HS-27A (cell line): Measurements from ENCODE around the gene SNTB2.
"Not testable (repeated sequence)": the region's sequence is repeated elsewhere in the genome, so short reads cannot be mapped to it uniquely, and the experiment has no call there.

Source experiments
- DNase-seq: peaks from one replicate; pipeline ENCODE4 v3.0.0-alpha.2; 2012; ENCODE audit warnings: low read depth, missing footprints

SNTB2 gene

DNA sequence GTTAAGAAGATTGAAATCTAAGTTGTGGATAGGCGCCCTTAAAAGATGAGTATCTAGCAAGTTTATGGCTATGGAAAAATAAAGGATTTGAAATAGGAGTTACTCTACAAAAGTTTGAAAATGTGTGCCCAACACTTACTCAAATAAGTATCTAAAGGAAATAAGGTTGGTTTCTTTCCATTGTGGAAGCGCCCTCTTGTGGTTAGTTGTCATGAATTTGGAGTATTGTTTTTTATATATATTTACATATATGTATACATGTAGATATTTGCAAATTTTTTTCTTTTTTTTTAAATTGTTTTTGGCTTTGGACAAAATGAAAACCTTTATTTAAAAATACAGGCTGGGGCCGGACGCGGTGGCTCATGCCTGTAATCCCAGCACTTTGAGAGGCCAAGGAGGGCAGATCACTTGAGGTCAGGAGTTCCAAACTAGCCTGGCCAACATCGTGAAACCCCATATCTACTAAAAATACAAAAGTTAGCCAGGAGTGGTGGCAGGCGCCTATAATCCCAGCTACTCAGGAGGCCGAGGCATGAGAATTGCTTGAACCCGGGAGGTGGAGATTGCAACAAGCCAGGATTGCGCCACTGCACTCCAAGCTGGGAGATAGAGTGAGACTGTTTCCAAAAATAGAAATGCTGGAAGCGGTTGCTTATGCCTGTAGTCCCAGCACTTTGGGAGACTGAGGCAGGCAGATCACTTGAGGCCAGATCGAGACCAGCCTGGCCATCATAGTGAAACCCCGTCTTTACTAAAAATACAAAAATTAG lies 100.2 kb downstream of the SNTB2 start:
- DNase-seq = peak; percentile 48

- DNase-seq = not testable (repeated sequence)
These were observed 104.7 kb downstream of the SNTB2 start for GRCh38 chr16:69291657-69292056.

DNA sequence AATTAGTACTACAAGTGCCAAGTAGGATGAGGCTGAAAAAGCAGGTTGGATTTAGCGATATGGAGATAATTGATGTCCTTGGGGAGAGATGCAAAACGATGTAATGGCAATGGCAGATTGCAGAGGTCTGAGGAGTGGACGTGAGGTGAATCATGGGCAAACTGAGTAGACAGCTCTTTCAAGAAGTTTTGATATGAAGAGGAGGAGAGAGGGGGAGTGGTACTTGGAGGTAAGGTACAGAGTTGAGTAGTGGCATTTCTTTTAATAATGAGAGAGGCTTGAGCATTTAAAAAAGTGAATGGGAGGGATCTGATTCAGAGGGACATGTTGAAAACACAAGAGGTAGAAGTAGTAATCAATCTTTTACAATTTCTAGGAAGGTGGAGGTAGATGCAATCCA lies 106.4 kb downstream of the SNTB2 start:
- no peak for DNase-seq

DNA sequence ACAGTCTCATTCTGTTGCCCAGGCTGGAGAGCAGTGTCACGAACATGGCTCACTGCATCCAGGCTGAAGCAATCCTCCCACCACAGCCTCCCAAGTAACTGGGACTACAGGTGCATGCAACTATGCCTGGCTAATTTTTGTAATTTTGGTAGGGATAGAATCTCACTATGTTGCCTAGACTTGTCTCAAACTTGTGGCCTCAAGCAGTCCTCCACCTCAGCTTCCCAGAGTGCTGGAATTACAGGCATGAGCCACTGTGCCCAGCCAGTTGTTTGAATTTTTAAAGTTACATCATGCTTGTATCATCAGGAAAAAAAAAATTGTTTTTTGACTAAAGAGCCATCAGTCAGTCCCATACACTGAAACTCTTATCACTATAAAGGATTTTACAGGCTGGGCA lies 107.1 kb downstream of the SNTB2 start:
- DNase-seq = no peak

DNA sequence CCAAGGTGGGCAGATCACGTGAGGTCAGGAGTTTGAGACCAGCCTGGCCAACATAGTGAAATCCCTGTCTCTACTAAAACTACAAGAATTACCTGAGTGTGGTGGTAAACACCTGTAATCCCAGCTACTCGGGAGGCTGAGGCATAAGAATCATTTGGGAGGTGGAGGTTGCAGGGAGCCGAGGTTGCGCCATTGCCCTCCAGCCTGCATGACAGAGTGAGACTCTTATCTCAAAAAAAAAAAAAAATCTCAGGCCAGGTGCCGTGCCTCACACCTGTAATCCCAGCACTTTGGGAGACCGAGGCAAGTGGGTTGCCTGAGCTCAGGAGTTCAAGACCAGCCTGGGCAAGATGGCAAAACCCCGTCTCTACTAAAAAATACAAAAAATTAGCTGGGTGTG lies 109.8 kb downstream of the SNTB2 start:
- DNase-seq = not testable (repeated sequence)

DNA sequence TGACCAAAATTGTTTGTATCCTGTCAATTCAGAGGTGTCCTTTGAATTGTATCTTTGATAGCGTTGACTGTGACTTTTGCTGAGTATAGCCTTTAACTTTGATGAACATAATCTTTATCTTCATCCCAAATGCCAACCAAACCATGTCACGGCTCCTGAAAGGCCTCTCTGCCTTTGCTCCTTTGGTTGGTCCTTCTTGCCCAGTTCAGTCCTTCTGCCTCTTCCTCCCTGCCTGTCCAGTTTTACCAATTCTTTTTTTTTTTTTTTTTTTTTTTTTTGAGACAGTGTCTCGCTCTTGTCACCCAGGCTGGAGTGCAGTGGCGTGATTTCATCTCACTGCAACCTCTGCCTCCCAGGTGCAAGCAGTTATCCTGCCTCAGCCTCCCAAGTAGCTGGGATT lies 111.3 kb downstream of the SNTB2 start:
- no peak for DNase-seq

DNA sequence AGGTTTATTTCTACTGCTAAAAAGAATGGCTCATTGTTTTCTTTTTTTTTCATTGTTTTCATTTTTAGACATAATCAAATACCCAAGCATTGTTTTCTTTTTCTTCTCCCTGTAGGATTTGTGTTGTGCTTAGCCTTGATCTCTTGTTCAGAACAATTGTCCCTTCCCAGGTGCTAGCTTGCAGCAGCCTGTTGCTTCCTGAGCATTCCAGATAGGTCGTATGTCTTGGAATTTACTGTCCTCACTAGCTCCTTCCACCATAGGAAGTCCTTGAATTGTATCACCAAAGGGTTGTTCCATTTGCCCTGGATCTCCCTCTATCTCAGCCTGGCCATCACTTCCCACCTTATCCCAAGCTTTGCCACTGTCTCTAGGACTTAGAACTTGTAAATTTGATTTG lies 114.2 kb downstream of the SNTB2 start:
- no peak for DNase-seq

DNA sequence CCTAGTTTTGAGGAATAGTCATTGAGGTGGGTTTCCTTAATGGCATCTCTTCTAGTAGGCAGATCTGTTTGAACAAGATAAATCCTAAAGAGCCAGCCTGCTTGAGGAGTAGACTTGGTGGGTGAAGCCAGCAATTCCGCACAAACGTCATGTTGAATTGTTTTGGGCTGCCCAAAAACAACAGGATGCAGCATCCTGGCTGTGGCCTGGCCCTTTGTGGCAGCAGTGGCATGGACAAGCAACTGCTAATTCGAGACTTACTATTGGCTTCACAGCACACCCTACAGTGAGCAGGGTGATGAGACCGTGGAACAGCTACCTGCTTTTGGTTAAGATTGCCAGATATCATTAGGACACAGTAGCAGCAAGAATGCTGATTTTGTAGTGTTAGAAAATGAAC lies 114.9 kb downstream of the SNTB2 start:
- DNase-seq = no peak

DNA sequence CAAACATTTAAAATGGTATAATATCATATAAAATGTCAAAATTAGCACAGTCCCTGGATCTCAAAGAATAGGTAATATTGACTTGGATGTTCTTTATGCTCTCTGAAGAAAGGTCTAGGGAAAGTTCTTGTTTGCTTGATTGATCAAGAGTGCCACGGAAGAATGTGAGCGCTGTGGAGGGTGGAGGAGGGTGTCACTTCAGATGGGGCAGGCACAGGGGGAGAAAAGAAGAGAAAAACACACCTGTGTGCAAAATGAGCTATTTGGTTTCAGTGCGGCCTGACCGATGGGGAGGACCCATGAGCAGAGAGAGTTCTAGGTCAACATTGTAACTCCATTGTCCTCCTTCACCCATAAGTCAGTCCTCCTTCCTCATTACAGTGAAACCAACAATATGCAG lies 115.3 kb downstream of the SNTB2 start:
- no peak for DNase-seq

- DNase-seq = no peak
These were observed 119.1 kb downstream of the SNTB2 start for GRCh38 chr16:69306031-69306430.

GRCh38 chr16:69307091-69307490 lies 120.1 kb downstream of the SNTB2 start:
- DNase-seq = no peak

DNA sequence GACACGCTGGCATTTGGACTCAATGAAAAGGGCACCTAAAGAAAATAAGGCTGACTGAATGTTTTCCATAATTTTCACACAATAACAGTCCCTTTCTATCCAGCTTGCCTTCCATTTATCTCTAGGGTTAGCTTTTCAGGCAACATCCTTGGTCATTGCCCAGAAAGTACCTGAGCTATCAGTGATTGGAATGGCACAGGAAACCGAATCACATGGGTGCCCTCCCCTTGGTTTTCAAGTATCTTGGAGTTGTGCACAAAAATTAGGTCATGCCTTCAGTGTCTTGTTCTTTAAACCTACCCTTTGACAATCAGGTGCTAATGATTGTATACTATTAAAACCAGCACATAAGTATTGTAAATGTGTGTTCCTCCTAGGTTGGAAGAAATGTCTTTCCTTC lies 120.9 kb downstream of the SNTB2 start:
- DNase-seq = no peak

DNA sequence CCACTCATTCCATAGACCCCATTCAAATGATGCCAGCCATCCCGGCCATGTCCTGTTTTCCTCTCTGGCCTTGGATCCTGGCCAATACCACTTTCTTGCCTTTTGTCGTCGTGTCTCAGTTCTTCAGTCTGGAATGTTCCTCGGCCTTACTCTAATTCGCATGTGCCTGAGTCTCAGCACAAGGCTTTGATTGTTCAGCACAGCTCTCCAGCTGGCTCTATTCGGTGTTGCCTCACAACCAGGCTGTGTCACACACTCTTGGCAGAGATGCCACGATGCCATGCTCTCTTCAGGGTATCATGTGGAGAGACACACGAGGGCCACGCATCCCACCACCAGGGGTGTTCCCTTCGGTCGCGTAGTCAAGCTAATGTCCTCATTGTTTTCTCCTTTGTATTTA lies 122.4 kb downstream of the SNTB2 start:
- no peak for DNase-seq

GRCh38 chr16:69310653-69311532 lies 123.9 kb downstream of the SNTB2 start, which contains the start of gene VPS4A:
Gene VPS4A (plus strand): TSS chr16:69311350. CDS start chr16:69311512, 162 bp downstream.
- DNase-seq = peak; percentile 90

DNA sequence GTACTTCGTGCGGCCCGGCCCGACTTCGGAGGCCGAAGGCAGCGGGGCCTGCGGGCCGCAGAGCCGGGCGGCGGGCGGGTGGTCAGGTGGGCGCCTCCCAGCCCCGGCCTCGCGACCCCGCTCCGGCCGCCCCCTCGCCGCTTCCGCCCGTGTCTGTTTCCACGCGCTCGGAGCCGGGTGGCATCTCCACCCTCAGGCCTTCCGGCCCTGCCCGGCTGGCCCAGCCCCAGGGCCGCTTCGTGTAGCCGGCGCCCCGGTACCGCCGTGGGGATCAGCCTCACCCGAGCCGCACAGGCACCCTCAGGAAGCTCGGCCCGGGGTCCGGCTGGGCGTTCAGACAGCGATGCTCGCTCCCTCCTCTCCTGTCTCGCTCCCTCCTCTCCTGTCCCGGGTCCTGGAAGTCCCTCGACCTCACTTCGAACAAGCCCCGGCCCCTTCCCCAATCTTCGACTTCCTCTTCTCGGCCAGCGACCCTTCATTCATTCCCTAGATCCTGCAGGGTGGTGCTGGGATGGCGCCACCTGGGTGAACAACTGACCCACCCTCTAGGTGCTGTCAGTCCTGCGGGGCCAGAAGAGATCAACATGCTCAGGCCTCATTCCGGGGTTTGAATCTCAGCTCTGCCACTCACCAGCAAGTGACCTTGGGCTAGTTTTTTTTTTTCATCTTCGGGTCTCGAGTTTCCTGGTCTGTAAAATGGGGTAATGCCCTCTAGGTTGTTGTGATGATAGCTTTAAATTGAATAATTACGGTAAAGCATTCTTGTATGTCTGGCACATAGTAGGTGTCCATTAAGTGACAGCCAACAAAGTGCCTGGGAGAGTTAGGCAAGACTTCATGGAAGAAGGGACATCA lies 124.8 kb downstream of the SNTB2 start:
- no peak for DNase-seq

GRCh38 chr16:69313469-69313868 lies 126.5 kb downstream of the SNTB2 start:
- DNase-seq = no peak

DNA sequence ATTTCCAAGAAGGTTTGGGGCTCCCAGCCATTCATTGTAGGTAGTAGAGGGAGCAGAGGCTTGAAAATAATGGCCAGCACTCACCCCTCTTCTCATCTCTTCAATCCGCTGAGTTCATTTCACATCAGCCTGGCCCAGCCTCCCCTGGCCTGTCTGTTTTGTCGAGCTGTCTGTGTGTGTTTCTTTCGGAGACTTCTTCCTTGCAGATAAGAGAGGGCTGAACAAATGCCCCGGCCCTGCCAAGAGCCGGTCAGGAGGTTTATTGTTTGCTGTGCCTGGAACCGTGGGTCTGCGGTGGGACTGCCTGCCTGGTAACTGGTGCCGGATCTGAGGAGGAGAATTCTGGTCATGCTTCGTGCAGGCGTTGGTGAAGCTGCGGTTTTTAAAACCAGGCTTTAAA lies 127.6 kb downstream of the SNTB2 start:
- DNase-seq = no peak

- no peak for DNase-seq
These were observed 128.7 kb downstream of the SNTB2 start for GRCh38 chr16:69315486-69316311.

GRCh38 chr16:69316595-69317034 lies 129.7 kb downstream of the SNTB2 start:
- DNase-seq = no peak

- DNase-seq = no peak
These were observed 131.4 kb downstream of the SNTB2 start for GRCh38 chr16:69318177-69318910.

- no peak for DNase-seq
These were observed 131.9 kb downstream of the SNTB2 start for GRCh38 chr16:69318911-69319289.
